ENCODE measurements around the gene ST7.

The ST7 gene

DNA sequence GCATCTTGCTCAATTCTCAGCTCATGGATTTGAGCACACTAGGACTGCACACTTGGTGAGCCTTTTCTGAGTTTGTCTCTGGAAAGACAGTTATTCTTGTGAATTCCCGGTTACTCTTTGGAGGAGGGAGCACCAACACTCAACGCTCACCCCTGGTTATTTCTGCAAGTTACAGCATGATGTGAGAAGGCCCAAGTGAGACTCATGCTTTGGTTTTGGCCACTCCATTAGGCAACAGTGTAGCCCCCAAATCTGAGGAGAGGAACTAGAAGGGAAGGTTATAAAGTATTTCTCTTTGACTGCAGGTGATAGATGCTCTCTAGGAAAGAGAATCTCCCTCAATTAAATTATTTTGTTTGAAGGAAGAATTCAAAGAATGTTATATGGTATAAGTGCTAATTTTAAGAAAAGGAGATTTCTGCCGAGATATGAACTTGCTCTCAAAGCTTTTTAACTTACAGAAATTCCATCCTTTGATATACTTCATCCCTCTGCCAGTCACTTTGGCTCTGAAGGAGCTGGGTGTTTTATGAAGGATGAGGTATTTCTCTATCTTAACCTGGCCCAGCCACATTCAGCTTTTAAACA lies 186.2 kb downstream of the ST7 start:
- no peak for DNase-seq (ENCODE audit: extremely low spot score)
- TF ChIP-seq CTBP1 (IDR thresholded peaks at IDR 0.05; ENCODE audit: borderline replicate concordance) (no peak), TARDBP (IDR thresholded peaks at IDR 0.05) (no peak), L3MBTL2 (conservative IDR thresholded peaks at IDR 0.05) (no peak), SUZ12 (IDR thresholded peaks at IDR 0.05) (no peak), LEF1 (IDR thresholded peaks at IDR 0.05; ENCODE audit: borderline replicate concordance) (no peak), FOXA1 (IDR thresholded peaks at IDR 0.05) (no peak), NFRKB (IDR thresholded peaks at IDR 0.05) (no peak), BHLHE40 (IDR thresholded peaks at IDR 0.05; ENCODE audit: borderline replicate concordance) (no peak), PKNOX1 (IDR thresholded peaks at IDR 0.05) (no peak), SP1 (IDR thresholded peaks at IDR 0.05) (no peak), FOXM1 (IDR thresholded peaks at IDR 0.05; ENCODE audit: borderline replicate concordance) (no peak), ZNF384 (IDR thresholded peaks at IDR 0.05) (no peak), HDGF (IDR thresholded peaks at IDR 0.05; ENCODE audit: borderline replicate concordance) (no peak), ARNT (IDR thresholded peaks at IDR 0.05) (no peak)
- CTCF ChIA-PET = no interaction called here
- POLR2A ChIA-PET = no interaction called here

GRCh38 chr7:117140921-117141320 lies 187.6 kb downstream of the ST7 start:
- ChIA-PET POLR2A (no interaction called here), CTCF (interaction anchor here (0.7 kb wide), 1 partner anchor 174 kb away, joined by 4 read pairs; no protein-coding TSS in a partner anchor)
- no peak for DNase-seq (ENCODE audit: extremely low spot score)
- TF ChIP-seq SP1 (IDR thresholded peaks at IDR 0.05) (no peak), HDGF (IDR thresholded peaks at IDR 0.05; ENCODE audit: borderline replicate concordance) (no peak), FOXK2 (IDR thresholded peaks at IDR 0.05) (no peak), ZNF384 (IDR thresholded peaks at IDR 0.05) (no peak), FOXM1 (IDR thresholded peaks at IDR 0.05; ENCODE audit: borderline replicate concordance) (no peak), L3MBTL2 (conservative IDR thresholded peaks at IDR 0.05) (no peak), PKNOX1 (IDR thresholded peaks at IDR 0.05) (no peak), FOXA1 (IDR thresholded peaks at IDR 0.05) (no peak), NFRKB (IDR thresholded peaks at IDR 0.05) (no peak), LEF1 (IDR thresholded peaks at IDR 0.05; ENCODE audit: borderline replicate concordance) (no peak), TARDBP (IDR thresholded peaks at IDR 0.05) (no peak), BHLHE40 (IDR thresholded peaks at IDR 0.05; ENCODE audit: borderline replicate concordance) (no peak), CTBP1 (IDR thresholded peaks at IDR 0.05; ENCODE audit: borderline replicate concordance) (no peak), ELF4 (IDR thresholded peaks at IDR 0.05) (no peak), ARNT (IDR thresholded peaks at IDR 0.05) (no peak), SUZ12 (IDR thresholded peaks at IDR 0.05) (no peak)

DNA sequence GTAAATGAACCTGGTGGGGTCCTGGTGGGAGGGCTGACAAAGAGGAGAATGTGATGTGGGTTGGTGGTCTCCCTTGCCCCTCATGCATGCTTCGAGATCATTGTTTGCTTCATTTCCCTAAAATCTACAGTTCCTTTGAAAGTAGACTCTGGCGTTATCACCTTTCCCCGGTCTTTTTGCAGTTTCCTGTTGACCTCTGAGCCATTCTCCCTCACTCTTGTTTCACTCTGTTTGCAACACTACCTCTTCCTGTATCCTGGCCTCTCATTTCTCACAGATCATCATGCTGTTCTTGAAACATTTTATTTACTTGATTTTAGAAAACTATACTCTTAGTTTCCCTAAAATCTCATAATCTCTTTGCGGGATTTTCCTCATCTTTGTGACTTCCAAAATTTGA lies 189.8 kb downstream of the ST7 start:
- ChIA-PET CTCF (no interaction called here), POLR2A (no interaction called here)
- DNase-seq (ENCODE audit: extremely low spot score) = no peak
- TF ChIP-seq FOXK2 (IDR thresholded peaks at IDR 0.05) (no peak), BHLHE40 (IDR thresholded peaks at IDR 0.05; ENCODE audit: borderline replicate concordance) (no peak), CTBP1 (IDR thresholded peaks at IDR 0.05; ENCODE audit: borderline replicate concordance) (no peak), ZNF384 (IDR thresholded peaks at IDR 0.05) (no peak), SUZ12 (IDR thresholded peaks at IDR 0.05) (no peak), PKNOX1 (IDR thresholded peaks at IDR 0.05) (no peak), SP1 (IDR thresholded peaks at IDR 0.05) (no peak), ARNT (IDR thresholded peaks at IDR 0.05) (no peak), TARDBP (IDR thresholded peaks at IDR 0.05) (no peak), HDGF (IDR thresholded peaks at IDR 0.05; ENCODE audit: borderline replicate concordance) (no peak), L3MBTL2 (conservative IDR thresholded peaks at IDR 0.05) (no peak), FOXM1 (IDR thresholded peaks at IDR 0.05; ENCODE audit: borderline replicate concordance) (no peak)

GRCh38 chr7:117143580-117143979 lies 190.3 kb downstream of the ST7 start:
- no peak for TF ChIP-seq ELF4 (IDR thresholded peaks at IDR 0.05)
- TF ChIP-seq LEF1 (IDR thresholded peaks at IDR 0.05; ENCODE audit: borderline replicate concordance) = no peak
- no peak for TF ChIP-seq CTBP1 (IDR thresholded peaks at IDR 0.05; ENCODE audit: borderline replicate concordance)
- no peak for TF ChIP-seq FOXM1 (IDR thresholded peaks at IDR 0.05; ENCODE audit: borderline replicate concordance)
- TF ChIP-seq HDGF (IDR thresholded peaks at IDR 0.05; ENCODE audit: borderline replicate concordance) = no peak
- no peak for TF ChIP-seq SP1 (IDR thresholded peaks at IDR 0.05)
- no peak for TF ChIP-seq TARDBP (IDR thresholded peaks at IDR 0.05)
- TF ChIP-seq SUZ12 (IDR thresholded peaks at IDR 0.05) = no peak
- no peak for TF ChIP-seq BHLHE40 (IDR thresholded peaks at IDR 0.05; ENCODE audit: borderline replicate concordance)
- no peak for TF ChIP-seq ZNF384 (IDR thresholded peaks at IDR 0.05)
- no peak for TF ChIP-seq L3MBTL2 (conservative IDR thresholded peaks at IDR 0.05)
- ChIA-PET CTCF (no interaction called here), POLR2A (no interaction called here)
- DNase-seq (ENCODE audit: extremely low spot score) = no peak

DNA sequence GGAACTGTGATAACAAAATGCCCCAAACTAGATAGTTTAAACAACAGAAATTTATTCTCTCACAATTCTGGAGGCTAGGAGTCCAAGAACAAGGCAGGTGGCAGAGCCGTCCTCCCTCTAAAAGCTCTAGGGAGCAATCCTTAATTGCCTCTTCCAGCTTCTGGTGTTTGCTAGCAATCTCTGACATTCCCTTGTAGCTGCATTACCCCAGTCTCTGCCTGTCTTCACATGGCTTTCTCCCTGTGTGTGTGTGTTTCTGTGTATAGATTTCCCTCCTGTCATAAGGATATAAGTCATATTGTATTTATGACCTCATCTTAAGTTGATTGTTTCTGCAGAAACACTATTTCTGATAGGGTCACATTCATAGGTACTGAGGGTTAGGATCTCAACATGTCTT lies 192.0 kb downstream of the ST7 start:
- DNase-seq (ENCODE audit: extremely low spot score) = no peak
- TF ChIP-seq SP1 (IDR thresholded peaks at IDR 0.05) = no peak
- no peak for TF ChIP-seq HDGF (IDR thresholded peaks at IDR 0.05; ENCODE audit: borderline replicate concordance)
- TF ChIP-seq ZNF384 (IDR thresholded peaks at IDR 0.05) = no peak
- ChIA-PET CTCF (interaction anchor here (1.0 kb wide), 1 partner anchor 13 kb away, joined by 3 read pairs; no protein-coding TSS in a partner anchor), POLR2A (no interaction called here)

DNA sequence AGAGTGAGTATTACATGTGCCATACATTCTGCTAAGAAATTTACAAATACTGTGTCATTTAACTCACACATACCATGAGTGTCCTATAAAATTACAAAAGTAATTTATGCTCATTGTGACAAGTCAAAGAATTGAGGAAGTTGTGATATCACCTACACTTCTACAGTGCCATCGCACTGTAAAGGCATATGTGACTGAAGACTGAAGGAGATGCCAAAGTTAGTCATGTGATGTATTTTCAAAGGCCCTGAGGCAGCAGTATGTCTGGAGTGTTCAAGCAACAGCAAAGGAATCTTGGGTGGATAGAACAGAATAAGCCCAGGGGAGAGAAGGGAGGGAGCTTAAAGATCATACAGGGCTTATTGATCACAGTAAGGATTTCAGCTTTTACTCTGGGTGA lies 192.8 kb downstream of the ST7 start:
- TF ChIP-seq NFRKB (IDR thresholded peaks at IDR 0.05) (no peak), LEF1 (IDR thresholded peaks at IDR 0.05; ENCODE audit: borderline replicate concordance) (no peak), SUZ12 (IDR thresholded peaks at IDR 0.05) (no peak), FOXA1 (IDR thresholded peaks at IDR 0.05) (no peak), PKNOX1 (IDR thresholded peaks at IDR 0.05) (no peak), L3MBTL2 (conservative IDR thresholded peaks at IDR 0.05) (no peak), HDGF (IDR thresholded peaks at IDR 0.05; ENCODE audit: borderline replicate concordance) (no peak), CTBP1 (IDR thresholded peaks at IDR 0.05; ENCODE audit: borderline replicate concordance) (no peak), FOXM1 (IDR thresholded peaks at IDR 0.05; ENCODE audit: borderline replicate concordance) (no peak), FOXK2 (IDR thresholded peaks at IDR 0.05) (no peak), TARDBP (IDR thresholded peaks at IDR 0.05) (no peak), BHLHE40 (IDR thresholded peaks at IDR 0.05; ENCODE audit: borderline replicate concordance) (no peak), ZNF384 (IDR thresholded peaks at IDR 0.05) (no peak), ARNT (IDR thresholded peaks at IDR 0.05) (no peak), ELF4 (IDR thresholded peaks at IDR 0.05) (no peak)
- POLR2A ChIA-PET = no interaction called here
- no peak for DNase-seq (ENCODE audit: extremely low spot score)
- CTCF ChIA-PET = interaction anchor here (0.6 to 1.0 kb wide), 2 partner anchors 13 to 157 kb away, joined by 3 read pairs; no protein-coding TSS in a partner anchor

All from HEK293T (cell line).